Measurements from ENCODE around the gene MCC.

MCC gene

DNA sequence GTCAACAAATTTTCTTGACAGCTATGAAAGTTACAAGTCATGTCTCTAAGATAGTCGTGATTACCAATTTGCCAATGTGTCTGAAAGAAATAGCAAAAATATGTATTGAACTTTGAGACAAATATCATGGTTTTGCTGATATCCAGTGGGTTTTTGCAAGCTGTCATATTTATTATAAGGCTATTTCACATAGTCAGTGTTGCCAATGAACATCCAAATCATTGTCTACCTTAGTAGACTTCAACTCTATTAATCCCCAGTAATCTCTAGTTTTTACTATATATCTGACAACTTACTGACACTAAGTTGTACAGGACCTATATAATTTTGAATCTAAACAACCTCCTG is 256.6 kb downstream of the MCC start:
- H3K4ac ChIP-seq (ENCODE audit: low read depth, low read length) = no peak overlapping the region
- H4K8ac ChIP-seq (ENCODE audit: low read depth, low read length) = no peak overlapping the region
- no peak overlapping the region for H3K27ac ChIP-seq (ENCODE audit: low read depth, low read length)
- WGBS (ENCODE audit: extremely low coverage, insufficient coverage, low lambda C conversion rate) = no CpG with 5 or more reads among the region's 1 CpG
- peaks cover 20% of the 10 kb centered on the region for H3K79me2 ChIP-seq (ENCODE audit: control insufficient read depth, insufficient read depth, low read length)
- no peak overlapping the region for H2BK120ac ChIP-seq (ENCODE audit: low read depth, low read length)
- no peak overlapping the region for H3K4me3 ChIP-seq (ENCODE audit: low read length)
- H4K5ac ChIP-seq (ENCODE audit: low read length) = no peak overlapping the region
- H3K56ac ChIP-seq (ENCODE audit: low read length) = no peak overlapping the region
- H3K9ac ChIP-seq (ENCODE audit: low read length) = no peak overlapping the region
- no peak overlapping the region for H2BK5ac ChIP-seq (ENCODE audit: low read length)
- H2BK15ac ChIP-seq (replicated peaks; ENCODE audit: low read depth) = no peak overlapping the region
- H3K27me3 ChIP-seq (ENCODE audit: insufficient read depth, low read length, poor library complexity) = no peaks in the 10 kb centered on the region
- DNase-seq = no peak
- H3K18ac ChIP-seq (ENCODE audit: low read length) = no peak overlapping the region
- no peak overlapping the region for H3K4me2 ChIP-seq (ENCODE audit: low read length)
- H3K36me3 ChIP-seq (ENCODE audit: control insufficient read depth, insufficient read depth, low read length) = no peaks in the 10 kb centered on the region
- H2AK5ac ChIP-seq (ENCODE audit: low read length) = no peak overlapping the region
- H3K4me1 ChIP-seq (ENCODE audit: control insufficient read depth, low read depth, low read length) = peaks cover 14% of the 10 kb centered on the region
- peaks cover 17% of the 10 kb centered on the region for H3K79me1 ChIP-seq (ENCODE audit: low read length)
- H3K23ac ChIP-seq (ENCODE audit: low read length) = no peak overlapping the region

DNA sequence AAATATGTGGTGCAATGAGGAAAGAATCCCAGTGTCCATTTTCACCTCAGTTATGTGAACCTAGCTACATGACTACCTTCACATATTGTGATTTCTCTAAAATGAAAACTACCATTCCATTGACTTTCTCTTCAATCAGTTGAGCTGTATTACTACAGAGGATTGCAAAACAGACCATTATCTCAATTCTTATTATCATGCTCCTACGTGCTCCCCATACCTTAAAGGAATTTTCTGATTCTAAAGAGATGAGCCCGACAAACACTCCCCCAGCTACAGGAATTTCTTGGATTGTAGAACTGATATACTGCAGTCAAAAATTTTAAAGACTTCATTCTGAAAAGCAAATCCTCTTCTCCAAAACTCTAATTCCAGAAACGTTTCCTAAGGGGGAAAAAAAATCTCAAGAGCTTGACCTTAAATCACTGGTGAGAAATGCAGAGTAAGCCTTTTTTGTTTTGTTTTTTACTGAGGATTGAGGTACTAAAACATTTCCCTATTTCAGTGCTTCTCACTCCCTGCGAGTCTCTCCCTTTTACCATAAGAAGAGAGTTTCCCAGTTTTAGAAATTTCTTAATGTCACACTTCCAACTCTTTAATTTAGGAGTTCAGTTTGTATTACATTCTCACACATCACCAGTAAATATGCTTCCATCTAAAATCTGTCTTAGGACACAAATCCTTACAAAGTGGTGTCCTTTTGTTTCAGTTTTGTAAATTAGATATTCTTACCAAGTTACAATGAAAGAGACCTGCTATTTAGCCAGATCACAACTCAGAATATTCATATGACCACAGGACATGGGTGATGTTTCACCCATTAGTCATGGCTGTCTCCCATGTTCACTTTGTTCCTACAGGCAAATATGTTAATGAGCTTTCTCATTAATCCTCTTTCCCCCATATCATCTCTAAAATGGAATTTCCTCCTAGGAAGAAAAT is 257.3 kb downstream of the MCC start:
- WGBS (ENCODE audit: extremely low coverage, insufficient coverage, low lambda C conversion rate) = no CpG with 5 or more reads among the region's 4 CpGs
- Histone ChIP-seq H2BK5ac (ENCODE audit: low read length) (no peak overlapping the region), H3K36me3 (ENCODE audit: control insufficient read depth, insufficient read depth, low read length) (no peaks in the 10 kb centered on the region), H3K4ac (ENCODE audit: low read depth, low read length) (no peak overlapping the region), H2BK15ac (replicated peaks; ENCODE audit: low read depth) (no peak overlapping the region), H3K23ac (ENCODE audit: low read length) (no peak overlapping the region), H3K4me3 (ENCODE audit: low read length) (no peak overlapping the region), H3K4me1 (ENCODE audit: control insufficient read depth, low read depth, low read length) (peaks cover 11% of the 10 kb centered on the region), H3K27ac (ENCODE audit: low read depth, low read length) (no peak overlapping the region), H2BK120ac (ENCODE audit: low read depth, low read length) (no peak overlapping the region), H3K18ac (ENCODE audit: low read length) (no peak overlapping the region), H3K27me3 (ENCODE audit: insufficient read depth, low read length, poor library complexity) (no peaks in the 10 kb centered on the region), H2AK5ac (ENCODE audit: low read length) (no peak overlapping the region), H4K8ac (ENCODE audit: low read depth, low read length) (no peak overlapping the region), H3K79me1 (ENCODE audit: low read length) (peaks cover 19% of the 10 kb centered on the region), H3K4me2 (ENCODE audit: low read length) (no peak overlapping the region), H3K79me2 (ENCODE audit: control insufficient read depth, insufficient read depth, low read length) (peaks cover 22% of the 10 kb centered on the region), H3K9ac (ENCODE audit: low read length) (no peak overlapping the region), H4K5ac (ENCODE audit: low read length) (no peak overlapping the region), H3K56ac (ENCODE audit: low read length) (no peak overlapping the region)
- DNase-seq = no peak

DNA sequence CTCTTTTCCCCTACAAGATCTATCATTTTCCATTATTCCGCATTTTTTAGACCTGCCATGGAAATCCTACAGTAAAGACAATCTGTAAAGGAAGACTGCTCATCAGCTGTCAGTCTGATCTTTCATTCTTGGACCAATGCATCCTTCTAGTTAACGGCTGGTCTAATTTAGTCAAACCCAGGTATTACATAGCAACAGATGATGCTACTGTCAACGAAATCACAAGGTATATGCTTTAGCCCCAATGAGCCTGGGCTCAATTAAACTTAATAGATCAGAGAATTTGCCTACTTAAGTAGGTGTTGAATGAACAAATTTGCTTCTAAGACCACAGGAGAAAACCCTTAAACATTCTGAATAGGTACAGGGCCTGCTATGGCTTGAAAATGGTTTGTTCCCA is 260.5 kb downstream of the MCC start:
- Histone ChIP-seq H3K4ac (ENCODE audit: low read depth, low read length) (no peak overlapping the region), H3K4me1 (ENCODE audit: control insufficient read depth, low read depth, low read length) (peaks cover 8% of the 10 kb centered on the region), H3K56ac (ENCODE audit: low read length) (no peak overlapping the region), H3K79me1 (ENCODE audit: low read length) (peaks cover 27% of the 10 kb centered on the region), H2BK5ac (ENCODE audit: low read length) (no peak overlapping the region), H4K8ac (ENCODE audit: low read depth, low read length) (no peak overlapping the region), H2AK5ac (ENCODE audit: low read length) (no peak overlapping the region), H3K4me2 (ENCODE audit: low read length) (no peak overlapping the region), H2BK15ac (replicated peaks; ENCODE audit: low read depth) (no peak overlapping the region), H3K23ac (ENCODE audit: low read length) (no peak overlapping the region), H2BK120ac (ENCODE audit: low read depth, low read length) (no peak overlapping the region), H3K27me3 (ENCODE audit: insufficient read depth, low read length, poor library complexity) (no peaks in the 10 kb centered on the region), H3K4me3 (ENCODE audit: low read length) (no peak overlapping the region), H3K27ac (ENCODE audit: low read depth, low read length) (no peak overlapping the region), H3K9ac (ENCODE audit: low read length) (no peak overlapping the region), H4K5ac (ENCODE audit: low read length) (no peak overlapping the region), H3K36me3 (ENCODE audit: control insufficient read depth, insufficient read depth, low read length) (no peaks in the 10 kb centered on the region), H3K18ac (ENCODE audit: low read length) (peak overlapping the region; percentile 13), H3K79me2 (ENCODE audit: control insufficient read depth, insufficient read depth, low read length) (peaks cover 37% of the 10 kb centered on the region)
- no peak for DNase-seq
- no CpG with 5 or more reads among the region's 3 CpGs for WGBS (ENCODE audit: extremely low coverage, insufficient coverage, low lambda C conversion rate)

DNA sequence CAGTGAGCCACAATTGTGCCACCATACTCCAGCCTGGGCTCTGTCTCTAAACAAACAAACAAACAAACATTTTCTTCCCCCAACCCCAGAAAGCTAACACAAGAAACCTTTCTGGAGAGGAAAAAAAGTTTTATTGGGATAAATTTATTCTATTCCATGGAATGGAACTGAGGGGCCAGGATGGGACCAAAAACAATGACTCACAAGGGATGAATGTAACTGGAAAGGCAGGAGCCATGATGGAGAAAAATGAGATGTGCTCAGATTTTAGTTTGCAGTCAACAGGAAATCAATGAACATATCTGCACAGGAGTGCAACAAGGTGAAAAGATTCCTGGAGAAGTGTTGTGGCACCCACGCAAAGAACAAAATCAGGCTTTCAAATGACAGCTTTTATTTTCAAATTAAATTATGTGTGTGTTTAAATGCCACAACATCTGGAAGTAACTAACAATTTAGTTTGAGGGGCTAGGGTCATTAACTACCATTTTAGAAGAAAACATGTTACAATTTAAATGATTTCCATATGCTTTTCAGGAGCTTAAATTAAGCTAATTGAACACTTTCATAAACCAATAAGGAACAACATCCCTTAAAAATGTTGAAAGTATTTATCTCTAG is 262.0 kb downstream of the MCC start:
- Histone ChIP-seq H3K23ac (ENCODE audit: low read length) (no peak overlapping the region), H3K18ac (ENCODE audit: low read length) (no peak overlapping the region), H3K27ac (ENCODE audit: low read depth, low read length) (no peak overlapping the region), H3K79me1 (ENCODE audit: low read length) (peaks cover 27% of the 10 kb centered on the region), H3K56ac (ENCODE audit: low read length) (no peak overlapping the region), H2BK5ac (ENCODE audit: low read length) (no peak overlapping the region), H4K5ac (ENCODE audit: low read length) (no peak overlapping the region), H3K27me3 (ENCODE audit: insufficient read depth, low read length, poor library complexity) (no peaks in the 10 kb centered on the region), H3K4me1 (ENCODE audit: control insufficient read depth, low read depth, low read length) (peaks cover 8% of the 10 kb centered on the region), H3K4ac (ENCODE audit: low read depth, low read length) (no peak overlapping the region), H3K79me2 (ENCODE audit: control insufficient read depth, insufficient read depth, low read length) (peaks cover 37% of the 10 kb centered on the region), H3K4me3 (ENCODE audit: low read length) (no peak overlapping the region), H3K9ac (ENCODE audit: low read length) (no peak overlapping the region), H3K4me2 (ENCODE audit: low read length) (no peak overlapping the region), H2AK5ac (ENCODE audit: low read length) (no peak overlapping the region), H3K36me3 (ENCODE audit: control insufficient read depth, insufficient read depth, low read length) (no peaks in the 10 kb centered on the region), H4K8ac (ENCODE audit: low read depth, low read length) (no peak overlapping the region), H2BK15ac (replicated peaks; ENCODE audit: low read depth) (no peak overlapping the region), H2BK120ac (ENCODE audit: low read depth, low read length) (no peak overlapping the region)
- DNase-seq = no peak
- WGBS (ENCODE audit: extremely low coverage, insufficient coverage, low lambda C conversion rate) = no CpG with 5 or more reads among the region's 1 CpG

DNA sequence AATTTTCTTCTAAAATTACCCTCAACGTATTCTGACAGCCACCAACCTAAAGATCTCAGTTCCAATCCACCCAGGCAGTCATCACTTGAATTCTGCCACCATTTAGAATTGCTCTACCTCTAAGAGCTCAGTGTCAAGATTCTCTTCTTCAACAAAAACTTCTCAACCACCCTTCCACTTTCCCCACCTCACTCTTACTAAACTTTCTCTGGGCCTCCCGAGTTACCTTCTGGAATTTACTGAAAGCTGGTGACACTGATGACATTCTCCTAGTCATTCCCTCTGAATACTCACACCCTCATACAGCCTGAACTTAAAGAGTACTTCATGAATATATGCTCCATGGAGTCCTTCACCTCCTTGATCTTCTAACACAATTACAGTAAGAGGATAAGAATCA is 263.0 kb downstream of the MCC start:
- Histone ChIP-seq H3K9ac (ENCODE audit: low read length) (no peak overlapping the region), H2AK5ac (ENCODE audit: low read length) (no peak overlapping the region), H3K4me1 (ENCODE audit: control insufficient read depth, low read depth, low read length) (peaks cover 8% of the 10 kb centered on the region), H3K36me3 (ENCODE audit: control insufficient read depth, insufficient read depth, low read length) (no peaks in the 10 kb centered on the region), H4K8ac (ENCODE audit: low read depth, low read length) (no peak overlapping the region), H3K4me3 (ENCODE audit: low read length) (no peak overlapping the region), H3K4me2 (ENCODE audit: low read length) (no peak overlapping the region), H3K56ac (ENCODE audit: low read length) (no peak overlapping the region), H3K79me2 (ENCODE audit: control insufficient read depth, insufficient read depth, low read length) (peaks cover 39% of the 10 kb centered on the region), H3K79me1 (ENCODE audit: low read length) (peaks cover 27% of the 10 kb centered on the region), H3K18ac (ENCODE audit: low read length) (no peak overlapping the region), H2BK5ac (ENCODE audit: low read length) (no peak overlapping the region), H3K23ac (ENCODE audit: low read length) (no peak overlapping the region), H2BK120ac (ENCODE audit: low read depth, low read length) (no peak overlapping the region), H3K27ac (ENCODE audit: low read depth, low read length) (no peak overlapping the region), H2BK15ac (replicated peaks; ENCODE audit: low read depth) (no peak overlapping the region), H4K5ac (ENCODE audit: low read length) (no peak overlapping the region), H3K4ac (ENCODE audit: low read depth, low read length) (no peak overlapping the region), H3K27me3 (ENCODE audit: insufficient read depth, low read length, poor library complexity) (no peaks in the 10 kb centered on the region)
- DNase-seq = no peak
- WGBS (ENCODE audit: extremely low coverage, insufficient coverage, low lambda C conversion rate) = 100% methylated on average over 1 of the region's 2 CpGs

Measured in mesendoderm (in vitro differentiated cells).